Coronary artery (tissue), 2 donors: ENCODE results near the gene CIRBP.

ENCODE experiments used
- DNase-seq: peaks from one replicate; pipeline ENCODE4 v3.0.0-alpha.2; 2017; ENCODE audit warnings: low spot score
- H3K27ac ChIP-seq, 2 donors: fragments of 200-600 bp; sonication (generic); one replicate each; pipeline ENCODE4 v1.5.1; 2016 to 2019
- H3K4me3 ChIP-seq: fragments of 200-600 bp; sonication (generic); 2 replicates; pipeline ENCODE4 v1.5.1; 2016; ENCODE audit warnings: mild to moderate bottlenecking, moderate library complexity
- TF ChIP-seq, protein P1 (sequence below): fragments of 200-600 bp; sonication (generic); IDR thresholded peaks from one replicate; pipeline ENCODE4 v1.5.1; 2019; ENCODE audit warnings: antibody characterized with exemption

CIRBP gene

DNA sequence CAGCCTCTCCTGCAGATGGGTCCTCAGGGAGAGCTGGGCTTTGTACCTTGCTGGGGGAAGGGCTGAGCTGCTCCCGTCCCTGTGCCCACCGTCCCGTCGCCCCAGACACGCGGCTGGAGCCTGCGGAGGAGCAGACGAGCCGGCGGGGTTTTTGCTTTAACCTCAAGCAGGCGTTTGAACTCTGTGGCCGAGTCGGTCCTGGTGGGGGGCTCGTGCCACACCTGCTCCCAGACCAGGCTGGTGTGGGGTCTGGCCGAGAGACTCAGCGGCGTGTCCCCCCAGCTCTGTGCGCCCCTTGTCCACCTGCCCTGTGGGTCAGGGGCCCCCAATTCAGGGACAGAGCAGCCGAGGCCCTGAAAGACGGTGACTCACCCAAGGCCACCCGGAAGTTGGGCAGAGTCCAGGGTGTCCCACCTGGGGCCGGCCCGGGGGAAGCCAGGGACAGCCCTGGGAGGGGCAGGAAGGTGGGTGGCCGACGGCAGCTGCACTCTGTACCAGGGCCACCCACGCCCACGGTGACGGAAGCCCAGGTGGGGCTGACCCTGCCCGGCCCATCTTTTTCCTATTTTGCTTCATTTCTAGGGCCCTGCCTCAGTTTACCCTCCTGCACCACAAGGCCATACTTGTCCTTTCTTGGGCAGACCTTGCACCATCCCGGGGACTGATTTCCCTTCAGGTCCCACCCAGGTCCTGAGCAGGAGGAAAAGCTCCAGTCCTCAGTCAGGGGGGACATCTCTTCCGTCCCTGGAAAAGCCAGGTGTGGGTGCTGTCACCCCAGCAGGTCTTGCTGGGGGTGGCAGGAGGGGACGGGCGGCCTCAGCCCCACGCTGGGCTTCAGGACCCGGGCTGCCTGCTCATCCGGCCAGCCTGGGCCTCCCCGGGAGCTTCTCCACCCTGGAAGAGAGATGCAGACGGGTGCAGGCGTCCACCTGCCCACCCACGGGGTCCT, 21.8 kb downstream of the CIRBP start:
- no peak for DNase-seq
- Histone ChIP-seq H3K27ac (no peak overlapping the region), H3K4me3 (no peak overlapping the region)
- TF ChIP-seq, protein P1, sequence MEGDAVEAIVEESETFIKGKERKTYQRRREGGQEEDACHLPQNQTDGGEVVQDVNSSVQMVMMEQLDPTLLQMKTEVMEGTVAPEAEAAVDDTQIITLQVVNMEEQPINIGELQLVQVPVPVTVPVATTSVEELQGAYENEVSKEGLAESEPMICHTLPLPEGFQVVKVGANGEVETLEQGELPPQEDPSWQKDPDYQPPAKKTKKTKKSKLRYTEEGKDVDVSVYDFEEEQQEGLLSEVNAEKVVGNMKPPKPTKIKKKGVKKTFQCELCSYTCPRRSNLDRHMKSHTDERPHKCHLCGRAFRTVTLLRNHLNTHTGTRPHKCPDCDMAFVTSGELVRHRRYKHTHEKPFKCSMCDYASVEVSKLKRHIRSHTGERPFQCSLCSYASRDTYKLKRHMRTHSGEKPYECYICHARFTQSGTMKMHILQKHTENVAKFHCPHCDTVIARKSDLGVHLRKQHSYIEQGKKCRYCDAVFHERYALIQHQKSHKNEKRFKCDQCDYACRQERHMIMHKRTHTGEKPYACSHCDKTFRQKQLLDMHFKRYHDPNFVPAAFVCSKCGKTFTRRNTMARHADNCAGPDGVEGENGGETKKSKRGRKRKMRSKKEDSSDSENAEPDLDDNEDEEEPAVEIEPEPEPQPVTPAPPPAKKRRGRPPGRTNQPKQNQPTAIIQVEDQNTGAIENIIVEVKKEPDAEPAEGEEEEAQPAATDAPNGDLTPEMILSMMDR: no peak

DNA sequence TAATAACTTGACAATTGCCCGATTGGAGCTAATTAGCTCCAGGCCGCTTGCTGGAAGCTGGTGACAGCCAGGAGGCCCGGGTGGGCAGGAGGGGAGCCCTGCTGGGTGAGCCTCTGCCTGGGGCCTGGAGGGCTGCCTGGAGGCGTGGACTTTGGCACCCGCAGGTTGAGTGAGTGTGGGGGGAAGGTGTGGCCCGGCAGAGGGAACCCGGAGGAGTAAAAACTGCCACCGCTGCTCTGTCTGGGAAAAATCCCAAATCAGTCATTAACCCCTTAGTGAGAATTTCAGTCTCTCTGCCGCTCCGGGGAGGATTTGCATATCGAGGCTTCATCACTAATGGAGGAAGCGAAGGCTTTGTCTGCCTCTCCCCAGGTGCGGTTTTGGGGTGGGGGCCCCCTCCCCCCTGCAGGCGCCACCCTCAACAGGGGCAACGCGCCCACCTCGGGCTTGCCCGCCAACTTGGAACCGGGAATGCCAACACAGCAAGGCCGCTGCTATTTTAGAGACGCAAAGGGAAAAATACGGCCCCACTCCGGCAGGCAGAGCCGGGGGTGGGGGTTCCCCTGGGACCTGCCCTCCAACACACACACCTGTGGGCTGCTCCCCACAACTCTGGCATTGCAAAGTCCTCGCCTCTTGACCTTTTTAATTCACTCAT, 22.8 kb downstream of the CIRBP start:
- TF ChIP-seq, protein P1: no peak
- H3K4me3 ChIP-seq: no peak overlapping the region
- H3K27ac ChIP-seq: no peak overlapping the region
- DNase-seq: no peak

DNA sequence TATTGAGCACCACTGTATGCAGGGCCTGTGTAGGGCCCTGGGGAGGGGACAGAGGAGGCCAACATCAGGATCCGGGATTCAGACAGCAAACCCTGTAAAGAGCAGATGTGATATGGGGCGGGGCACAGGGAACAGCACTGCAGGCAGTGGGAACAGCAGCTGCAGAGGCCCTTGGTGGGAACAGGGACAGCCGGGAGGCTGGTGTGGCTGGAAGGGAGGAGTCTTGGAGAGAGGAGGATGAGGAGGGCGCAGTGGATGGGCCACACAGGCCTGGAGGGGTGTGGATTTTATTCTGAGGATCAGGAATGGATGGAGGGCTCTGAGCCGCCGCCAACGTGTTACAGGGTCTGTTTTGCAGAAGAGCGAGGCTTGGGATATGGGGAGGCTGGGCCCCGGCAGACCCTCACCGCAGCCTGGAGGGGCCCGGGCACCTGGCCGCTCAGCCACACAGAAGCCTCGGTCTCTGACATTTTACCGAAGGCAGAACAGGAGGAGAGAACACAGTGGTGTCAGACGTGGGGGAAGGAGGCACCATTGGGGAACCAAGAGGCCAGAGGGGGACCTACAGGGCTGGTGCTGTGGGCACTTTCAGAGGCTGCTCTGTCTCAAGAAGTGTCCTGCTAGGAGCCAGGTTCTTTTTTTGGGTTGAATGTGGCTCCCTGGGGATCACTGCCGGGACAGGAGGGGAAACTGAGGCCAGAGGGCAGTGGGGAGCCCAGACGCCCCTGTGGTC, 23.5 kb downstream of the CIRBP start:
- no peak overlapping the region for H3K27ac ChIP-seq
- no peak overlapping the region for H3K4me3 ChIP-seq
- TF ChIP-seq, protein P1: no peak
- no peak for DNase-seq

DNA sequence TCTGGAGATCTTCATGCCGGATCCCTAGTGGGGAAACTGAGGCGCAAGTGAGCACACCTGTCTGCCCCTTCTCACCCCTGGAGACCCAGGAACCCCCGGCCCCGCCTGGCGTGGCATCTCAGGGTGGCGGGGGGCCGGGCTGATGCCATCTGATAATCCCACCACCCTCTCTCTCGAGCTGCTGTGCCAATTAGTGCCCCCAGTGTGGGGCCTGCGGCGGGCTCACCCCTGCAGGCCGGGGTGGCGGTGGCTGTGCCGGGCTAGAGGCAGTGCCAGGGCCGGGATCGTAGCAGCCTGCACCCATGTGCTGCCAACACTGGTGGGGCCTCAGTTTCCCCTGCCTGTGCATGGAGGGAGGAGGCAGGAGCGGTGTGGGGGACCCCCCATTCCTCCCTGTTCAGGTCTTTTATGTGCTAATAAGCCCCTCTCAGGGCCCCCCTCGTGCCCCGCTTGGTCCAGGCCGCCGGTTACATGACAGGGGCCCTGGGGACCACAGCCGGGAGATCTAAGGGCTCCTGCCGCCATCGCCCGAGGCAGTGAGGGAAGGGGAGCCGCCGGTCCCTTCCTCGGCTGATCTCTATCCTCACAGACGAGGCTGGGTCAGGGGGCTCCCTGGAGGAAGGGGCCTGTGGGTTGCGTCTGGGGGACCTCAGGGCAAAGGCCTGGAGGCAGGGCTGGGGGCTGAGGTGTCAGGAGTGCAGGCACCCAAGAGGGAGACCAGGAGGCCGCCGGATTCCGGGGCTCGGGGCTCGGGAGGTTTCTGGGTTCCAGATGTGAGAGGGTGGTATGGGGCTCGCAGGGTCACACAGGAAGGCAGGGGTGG, 24.9 kb downstream of the CIRBP start:
- TF ChIP-seq, protein P1: no peak
- Histone ChIP-seq H3K27ac (no peak overlapping the region), H3K4me3 (no peak overlapping the region)
- no peak for DNase-seq

DNA sequence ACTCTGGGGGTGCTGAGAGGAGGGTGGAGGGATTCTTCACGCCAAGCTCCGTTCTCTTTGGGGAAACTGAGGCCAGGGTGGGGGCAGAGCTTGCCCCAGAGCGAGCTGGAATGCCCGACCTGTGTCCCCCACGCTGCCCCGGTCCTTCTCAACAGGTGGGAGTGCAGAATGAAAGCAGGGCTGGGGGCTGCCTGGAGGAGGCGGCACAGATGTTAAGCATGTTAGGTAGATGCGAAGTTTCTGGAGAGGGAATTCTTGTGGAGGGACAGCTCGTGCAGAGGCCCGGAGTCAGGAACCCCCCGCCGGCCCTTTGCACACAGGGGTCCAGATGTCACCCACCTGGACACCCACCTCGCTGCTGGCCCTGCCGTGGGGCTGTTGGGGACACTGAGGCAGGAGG, 25.6 kb downstream of the CIRBP start:
- TF ChIP-seq, protein P1: no peak
- Histone ChIP-seq H3K4me3 (no peak overlapping the region), H3K27ac (no peak overlapping the region)
- DNase-seq: no peak
